Ovary (tissue), 9 donors: ENCODE data around the gene C1QL4. TPM values are rescaled to one million over a fixed set of nuclear protein-coding genes. Genes with fewer than 3 reads are reported as not detected.
A peak's percentile ranks its signal among the peaks of the same experiment; 100 is the strongest.

Experiments used
- DNase-seq, 5 donors: peaks; one replicate each; pipeline ENCODE4 v3.0.0-alpha.2; 2019 to 2020
- H3K27ac ChIP-seq, 2 donors: fragments of 200-600 bp; one replicate each; pipeline versions ENCODE4 v1.5.1 to v1.8.0; 2019 to 2022
- H3K27me3 ChIP-seq: fragments of 200-600 bp; one replicate; pipeline ENCODE4 v1.8.0; 2022
- H3K36me3 ChIP-seq: fragments of 200-600 bp; sonication (generic); one replicate; pipeline ENCODE4 v1.5.1; 2019
- H3K4me1 ChIP-seq: one replicate; pipeline ENCODE4 v1.8.1; 2013; ENCODE audit warnings: mild to moderate bottlenecking, moderate library complexity; ENCODE audit not compliant: insufficient read depth
- H3K4me3 ChIP-seq: fragments of 200-600 bp; sonication (generic); one replicate; pipeline ENCODE4 v1.5.1; 2017
- H3K9me3 ChIP-seq, 2 donors: fragments of 200-600 bp in 1 of 2; sonication (generic) in 1 of 2; one replicate each; pipeline versions ENCODE4 v1.5.1 to v1.8.1; 2013 to 2019; ENCODE audit warnings: mild to moderate bottlenecking in 1 of 2, moderate library complexity in 1 of 2
- EP300 ChIP-seq: sonication (generic); formaldehyde crosslinking; IDR thresholded peaks from one replicate; pipeline ENCODE4 v1.6.1; 2017; ENCODE audit warnings: antibody characterized with exemption
- POLR2A ChIP-seq: fragments of 450-650 bp; IDR thresholded peaks from one replicate; pipeline ENCODE4 v1.6.1; 2017; ENCODE audit warnings: antibody characterized with exemption, mild to moderate bottlenecking, moderate library complexity
- WGBS, 3 donors: extraction: QIAGEN DNeasy Blood & Tissue Kit in 1 of 3; methylation state at CpG; one replicate each; pipeline versions ENCODE4 v1.1.5 to v1.1.7; 2013 to 2017; 5-methylcytosine and 5-hydroxymethylcytosine counted together
- intact Hi-C, 4 donors: fragments of 100-400 bp; cut with DNase I; formaldehyde crosslinking; loops; one replicate each; pipeline versions ENCODE4 v1.11.0 to v1.15.1; 2022 to 2023
- polyA plus RNA-seq, 2 donors: library from polyadenylated mRNA; stranded (reverse); fragments of 200-250 nt in 1 of 2; fragments of 350-450 nt in 1 of 2; fragmentation: Illumina TruSeq in 1 of 2; extraction: RNeasy Lipid Tissue Mini Kit (QIAGEN cat#74804) in 1 of 2; gene quantifications; one replicate each; pipeline ENCODE4 v1.2.3, GENCODE V29; 2013 to 2014
- total RNA-seq, 7 donors: library from RNA; depleted of rRNA in 2 of 7; stranded (reverse); fragments of >200 nt in 2 of 7; fragmentation: NEBNext Ultra II Directional in 3 of 7; extraction: Animal tissue kit (Norgen Biotek cat#: 25700) in 3 of 7; gene quantifications; one replicate each; pipeline versions ENCODE4 v1.1.0 to v1.2.4, GENCODE V29; 2016 to 2023
- TF ChIP-seq, protein P1 (sequence below), 3 donors: fragments of 450-650 bp in 2 of 3; fragments of 200-600 bp in 1 of 3; IDR thresholded peaks; one replicate each; pipeline versions ENCODE4 v1.5.1 to v1.8.0; 2016 to 2022; ENCODE audit warnings: antibody characterized with exemption in 3 of 3, mild to moderate bottlenecking in 1 of 3
- donor health status: DM: no; HTN: no; CAD: no; lungs with moderate emphysema.
- donor health status: DM: no; HTN: no; CAD: no.
- donor health status: Bipolar disorder and iron deficiency.
- donor health status: DM: yes; HTN: yes; CAD: no.
- donor health status: DM: no; HTN: no; CAD: no.
- donor health status: DM: yes; HTN: yes; CAD: no.

Gene C1QL4
- total and polyA plus RNA-seq, 9 donors, result not detected

DNA sequence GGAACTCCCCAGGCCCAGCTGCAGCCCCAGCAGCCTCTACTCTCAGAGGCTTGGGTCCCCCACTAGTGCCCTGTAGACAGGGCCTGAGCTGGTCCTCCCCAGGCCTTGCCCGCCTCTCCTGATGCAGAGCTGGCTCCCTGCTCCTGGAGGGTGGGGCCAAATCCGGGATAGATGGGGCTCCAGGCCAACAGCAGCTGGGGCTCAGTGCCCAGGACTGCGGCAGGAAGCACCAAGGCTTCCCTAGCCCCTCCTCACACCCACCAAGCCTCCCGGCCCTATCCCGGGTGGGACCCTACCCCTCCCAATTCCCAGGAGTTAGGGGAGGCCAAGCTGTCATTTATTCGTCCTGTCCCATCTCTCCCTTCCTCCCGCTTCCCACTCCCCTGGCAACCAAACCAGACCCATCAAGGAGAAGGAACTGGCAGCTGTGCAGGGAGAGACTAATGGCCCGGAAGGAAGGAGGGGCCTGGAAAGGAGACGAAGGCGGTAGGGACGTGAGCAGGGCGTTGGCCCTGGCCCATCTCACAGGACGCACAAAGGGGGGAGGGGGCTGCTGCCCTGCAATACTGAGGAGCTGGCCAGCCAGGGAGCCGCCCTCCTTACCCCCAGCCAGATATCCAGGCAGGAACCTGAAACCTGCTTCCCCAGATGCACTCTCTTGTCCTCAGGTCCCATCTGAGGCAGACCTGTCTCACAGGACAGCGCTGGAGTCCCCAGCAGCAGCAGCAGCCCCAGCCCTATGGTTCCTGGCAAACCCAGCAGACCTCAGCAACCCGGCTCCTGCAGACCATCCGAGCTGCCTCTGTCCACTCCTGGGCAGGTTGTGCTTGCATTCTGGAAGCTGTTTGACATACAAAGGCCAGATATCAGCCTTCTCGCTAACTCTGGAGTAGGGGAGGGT is 43.7 kb downstream of the C1QL4 start:
- H3K36me3 ChIP-seq, result no peaks in the 10 kb centered on the region
- peaks cover 5% of the 10 kb centered on the region for H3K27me3 ChIP-seq
- peaks cover 8% of the 10 kb centered on the region for H3K4me1 ChIP-seq
- peak in 4 of 5 donors; percentile 33 to 71 (median 44) for DNase-seq
- no peak overlapping the region for H3K4me3 ChIP-seq
- intact Hi-C loops, result loop anchor here in 2 of 4 donors (10.0 kb wide), 1 partner anchor 221 kb away; no protein-coding TSS in a partner anchor
- TF ChIP-seq POLR2A (no peak), EP300 (no peak)
- TF ChIP-seq, protein P1, sequence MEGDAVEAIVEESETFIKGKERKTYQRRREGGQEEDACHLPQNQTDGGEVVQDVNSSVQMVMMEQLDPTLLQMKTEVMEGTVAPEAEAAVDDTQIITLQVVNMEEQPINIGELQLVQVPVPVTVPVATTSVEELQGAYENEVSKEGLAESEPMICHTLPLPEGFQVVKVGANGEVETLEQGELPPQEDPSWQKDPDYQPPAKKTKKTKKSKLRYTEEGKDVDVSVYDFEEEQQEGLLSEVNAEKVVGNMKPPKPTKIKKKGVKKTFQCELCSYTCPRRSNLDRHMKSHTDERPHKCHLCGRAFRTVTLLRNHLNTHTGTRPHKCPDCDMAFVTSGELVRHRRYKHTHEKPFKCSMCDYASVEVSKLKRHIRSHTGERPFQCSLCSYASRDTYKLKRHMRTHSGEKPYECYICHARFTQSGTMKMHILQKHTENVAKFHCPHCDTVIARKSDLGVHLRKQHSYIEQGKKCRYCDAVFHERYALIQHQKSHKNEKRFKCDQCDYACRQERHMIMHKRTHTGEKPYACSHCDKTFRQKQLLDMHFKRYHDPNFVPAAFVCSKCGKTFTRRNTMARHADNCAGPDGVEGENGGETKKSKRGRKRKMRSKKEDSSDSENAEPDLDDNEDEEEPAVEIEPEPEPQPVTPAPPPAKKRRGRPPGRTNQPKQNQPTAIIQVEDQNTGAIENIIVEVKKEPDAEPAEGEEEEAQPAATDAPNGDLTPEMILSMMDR (IDR thresholded peaks at IDR 0.05), result no peak
- no peak overlapping the region for H3K27ac ChIP-seq
- WGBS, 3 donors, result 19 to 27% (median 20%) methylated on average over 18 of the region's 18 CpGs
- no peaks in the 10 kb centered on the region for H3K9me3 ChIP-seq

DNA sequence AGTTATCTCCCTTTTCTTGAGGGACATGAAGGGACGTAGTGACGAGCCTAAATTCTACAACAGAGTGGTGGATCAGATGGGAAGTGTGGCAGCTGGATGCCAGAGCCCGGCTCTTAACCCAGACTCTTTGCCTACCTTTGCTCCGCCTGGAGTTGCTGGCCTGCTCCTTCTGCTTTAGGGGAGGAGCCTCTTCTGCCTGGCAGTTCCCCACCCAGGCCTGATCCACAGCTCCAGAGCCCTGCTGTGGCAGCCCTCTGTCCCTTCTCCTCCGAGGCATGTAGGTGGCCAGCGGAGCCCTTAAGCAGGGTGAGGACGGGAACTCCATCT is 44.3 kb downstream of the C1QL4 start:
- H3K4me1 ChIP-seq, result peaks cover 8% of the 10 kb centered on the region
- DNase-seq, result no peak
- H3K9me3 ChIP-seq, result no peaks in the 10 kb centered on the region
- WGBS, 3 donors, result 56 to 83% (median 75%) methylated on average over 7 of the region's 7 CpGs
- no peaks in the 10 kb centered on the region for H3K36me3 ChIP-seq
- no peak overlapping the region for H3K4me3 ChIP-seq
- H3K27ac ChIP-seq, result no peak overlapping the region
- TF ChIP-seq POLR2A (no peak), EP300 (no peak)
- TF ChIP-seq, protein P1 (IDR thresholded peaks at IDR 0.05), result no peak
- intact Hi-C loops, result loop anchor here in 2 of 4 donors (10.0 kb wide), 1 partner anchor 222 kb away; no protein-coding TSS in a partner anchor
- peaks cover 5% of the 10 kb centered on the region for H3K27me3 ChIP-seq

DNA sequence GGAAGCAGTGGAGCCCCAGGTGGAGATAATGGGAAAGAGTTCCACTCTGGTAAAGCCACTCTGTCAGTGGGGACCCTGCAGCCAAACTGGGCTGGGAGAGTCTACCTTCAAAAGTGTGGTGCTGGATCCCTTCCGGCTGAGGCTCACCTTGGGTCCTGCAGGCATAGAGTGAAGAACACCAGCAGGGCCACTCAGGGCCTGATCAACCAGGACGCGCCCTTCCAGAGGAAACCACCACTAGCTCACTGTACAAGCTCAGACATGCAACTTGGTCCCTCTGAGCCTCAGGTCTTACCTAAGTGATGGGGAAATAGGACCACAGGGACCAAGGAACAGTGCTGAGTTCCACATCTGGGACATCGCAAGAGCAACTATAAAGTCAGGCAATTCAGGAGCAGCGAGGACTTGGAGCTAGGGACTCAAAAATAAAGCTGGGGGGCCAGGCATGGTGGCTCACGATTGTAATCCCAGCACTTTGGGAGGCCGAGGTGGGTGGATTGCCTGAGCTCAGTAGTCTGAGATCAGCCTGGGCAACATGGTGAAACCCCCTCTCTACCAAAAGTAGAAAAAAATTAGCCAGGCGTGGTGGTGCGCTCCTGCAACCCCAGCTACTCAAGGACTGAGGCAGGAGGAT is 47.9 kb downstream of the C1QL4 start:
- Histone ChIP-seq H3K4me1 (no peaks in the 10 kb centered on the region), H3K27me3 (no peaks in the 10 kb centered on the region), H3K4me3 (no peak overlapping the region), H3K9me3 (no peaks in the 10 kb centered on the region), H3K36me3 (no peaks in the 10 kb centered on the region), H3K27ac (no peak overlapping the region)
- intact Hi-C loops, result loop anchor here in 1 of 4 donors (10.0 kb wide), 1 partner anchor 236 kb away; no protein-coding TSS in a partner anchor
- DNase-seq, result no peak
- WGBS, 3 donors, result 80 to 85% (median 84%) methylated on average over 9 of the region's 9 CpGs
- TF ChIP-seq EP300 (no peak), POLR2A (no peak)
- TF ChIP-seq, protein P1 (IDR thresholded peaks at IDR 0.05), result no peak

DNA sequence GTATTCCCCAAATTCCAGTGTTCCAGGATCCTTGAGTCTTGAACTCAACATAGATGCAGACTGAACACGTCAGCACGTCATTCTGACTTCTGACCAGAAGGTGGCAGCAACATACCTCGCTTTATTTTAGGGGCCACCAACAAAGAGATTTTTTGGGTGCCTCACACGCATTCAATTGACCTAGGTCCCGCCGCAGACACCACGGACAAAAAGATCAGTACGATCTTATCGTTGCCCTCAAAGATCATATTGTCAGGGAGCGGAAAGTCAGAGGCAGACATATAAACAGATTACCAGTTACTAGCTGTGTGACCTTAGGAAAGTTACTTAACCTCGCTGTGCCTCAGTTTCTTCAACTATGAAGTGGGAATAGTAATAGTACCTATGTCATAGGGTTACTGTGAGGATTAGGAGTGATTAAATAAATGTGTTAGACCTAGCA is 48.6 kb downstream of the C1QL4 start:
- Histone ChIP-seq H3K27ac (no peak overlapping the region), H3K36me3 (no peaks in the 10 kb centered on the region), H3K9me3 (no peaks in the 10 kb centered on the region), H3K27me3 (no peaks in the 10 kb centered on the region), H3K4me1 (no peaks in the 10 kb centered on the region), H3K4me3 (no peak overlapping the region)
- peak in 4 of 5 donors; percentile 55 to 64 (median 60) for DNase-seq
- TF ChIP-seq POLR2A, result no peak
- TF ChIP-seq, protein P1 (IDR thresholded peaks at IDR 0.05), result peak; percentile 65 to 67 (median 66)
- intact Hi-C loops, result loop anchor here in 1 of 4 donors (10.0 kb wide), 1 partner anchor 236 kb away; no protein-coding TSS in a partner anchor
- 8 to 9% (median 9%) methylated on average over 11 of the region's 11 CpGs for WGBS, 3 donors
